ENCODE data around the gene ABCD3. TPM values are rescaled to one million over a fixed set of nuclear protein-coding genes. Genes with fewer than 3 reads are reported as not detected.

Gene ABCD3
- total RNA-seq, 8 experiments from 2014 or later = 41.9 to 222 (median 47.4) TPM

Other genes with a start within 250 kb of the ABCD3 start
- gene ARHGAP29, start 180.8 kb upstream of the ABCD3 start, total RNA-seq = 100 to 1,000 TPM in 1 of 8 experiments, 10 to 100 TPM in 1, 1 to 10 TPM in 5, under 1 TPM in 1; 0.52 to 121 (median 3.3) TPM
- gene F3, start 123.4 kb downstream of the ABCD3 start, total RNA-seq = 100 to 1,000 TPM in 2 of 8 experiments, 10 to 100 TPM in 1, 1 to 10 TPM in 5; 1.2 to 265 (median 3.2) TPM

All from motor neuron (in vitro differentiated cells).